GM23338 (cell line): Measurements from ENCODE around the gene ABHD18. TPM values are rescaled to one million over a fixed set of nuclear protein-coding genes. Genes with fewer than 3 reads are reported as not detected.

ENCODE experiments used
- ATAC-seq: fragments of 200-7000 bp; cut with Tn5 transposase; 3 replicates; pipeline ENCODE4 v1.9.1; 2020
- DNase-seq: peaks from one replicate; pipeline ENCODE4 v3.0.0-alpha.2; 2015; ENCODE audit warnings: low spot score
- H2AFZ ChIP-seq: fragments of 200-600 bp; sonication (generic); 2 replicates; pipeline ENCODE4 v1.8.0; 2016; ENCODE audit warnings: antibody characterized with exemption, mild to moderate bottlenecking, moderate library complexity
- H3F3A ChIP-seq: fragments of 200-600 bp; sonication (generic); replicated peaks from 2 replicates; pipeline ENCODE4 v1.8.0; 2017; ENCODE audit warnings: antibody characterized with exemption, mixed run types, low read depth
- H3K27ac ChIP-seq: fragments of 200-600 bp; sonication (generic); 2 replicates; pipeline ENCODE4 v1.6.1; 2016; ENCODE audit warnings: low read depth
- H3K27me3 ChIP-seq: fragments of 200-600 bp; sonication (generic); 2 replicates; pipeline ENCODE4 v1.8.0; 2016; ENCODE audit warnings: mild to moderate bottlenecking, mixed run types, moderate library complexity; ENCODE audit not compliant: insufficient read depth
- H3K36me3 ChIP-seq: fragments of 200-600 bp; sonication (generic); 2 replicates; pipeline ENCODE4 v1.8.0; 2016; ENCODE audit warnings: mild to moderate bottlenecking; ENCODE audit not compliant: insufficient read depth
- H3K4me1 ChIP-seq: fragments of 200-600 bp; sonication (generic); 2 replicates; pipeline ENCODE4 v1.8.0; 2016; ENCODE audit warnings: mild to moderate bottlenecking, moderate library complexity; ENCODE audit not compliant: insufficient read depth
- H3K4me2 ChIP-seq: fragments of 200-600 bp; sonication (generic); 2 replicates; pipeline ENCODE4 v1.7.1; 2017; ENCODE audit warnings: mixed run types
- H3K4me3 ChIP-seq: fragments of 200-600 bp; sonication (generic); 2 replicates; pipeline ENCODE4 v1.6.1; 2016; ENCODE audit warnings: mixed run types
- H3K79me2 ChIP-seq: fragments of 200-600 bp; sonication (generic); replicated peaks from 2 replicates; pipeline ENCODE4 v1.8.0; 2017; ENCODE audit warnings: mild to moderate bottlenecking; ENCODE audit not compliant: insufficient read depth
- H3K9me2 ChIP-seq: fragments of 200-600 bp; sonication (generic); 2 replicates; pipeline ENCODE4 v1.8.0; 2017; ENCODE audit not compliant: insufficient read depth
- H4K20me1 ChIP-seq: fragments of 200-600 bp; sonication (generic); replicated peaks from 2 replicates; pipeline ENCODE4 v1.8.0; 2017; ENCODE audit warnings: mild to moderate bottlenecking; ENCODE audit not compliant: insufficient read depth
- H3K27ac Mint-ChIP-seq: 2 replicates; pipeline ENCODE4 v1.8.0; 2020; ENCODE audit warnings: inconsistent platforms, mild to moderate bottlenecking, moderate library complexity, mixed read lengths
- H3K27me3 Mint-ChIP-seq: 3 replicates; pipeline ENCODE4 v1.8.0; 2022; ENCODE audit warnings: low read depth, mild to moderate bottlenecking, moderate library complexity, mixed read lengths, inconsistent platforms; ENCODE audit not compliant: insufficient read depth, poor library complexity
- H3K36me3 Mint-ChIP-seq: 3 replicates; pipeline ENCODE4 v1.8.0; 2021; ENCODE audit warnings: low read depth, mild to moderate bottlenecking, inconsistent platforms, moderate library complexity, mixed read lengths
- H3K4me1 Mint-ChIP-seq: 3 replicates; pipeline ENCODE4 v1.8.0; 2020; ENCODE audit warnings: mild to moderate bottlenecking, inconsistent platforms, mixed read lengths
- H3K4me3 Mint-ChIP-seq: 3 replicates; pipeline ENCODE4 v1.8.0; 2021; ENCODE audit warnings: moderate library complexity, mild to moderate bottlenecking, inconsistent platforms, mixed read lengths
- H3K9me3 Mint-ChIP-seq: 3 replicates; pipeline ENCODE4 v1.8.0; 2020; ENCODE audit warnings: moderate library complexity, mild to moderate bottlenecking, inconsistent platforms, mixed read lengths
- EZH2phosphoT487 ChIP-seq: fragments of 200-600 bp; sonication (generic); IDR thresholded peaks from one replicate; pipeline ENCODE4 v1.8.1; 2018; ENCODE audit warnings: antibody characterized with exemption; ENCODE audit not compliant: unreplicated experiment
- STAT1 ChIP-seq: IDR thresholded peaks from one replicate; pipeline ENCODE4 v1.6.1; 2016; ENCODE audit warnings: antibody characterized with exemption; ENCODE audit not compliant: unreplicated experiment
- ZNF114 ChIP-seq: fragments of 250-450 bp; sonication (Bioruptor Pico); IDR thresholded peaks from 2 replicates; pipeline ENCODE4 v1.5.0; 2020; ENCODE audit warnings: mild to moderate bottlenecking, moderate library complexity
- polyA plus RNA-seq: library from polyadenylated mRNA; unstranded; fragments of >200 nt; fragmentation: Nextera tagmentation; extraction: Ambion mirVana; gene quantifications from 2 replicates; pipeline ENCODE4 v1.2.1, GENCODE V29; 2016
- total RNA-seq: library from RNA; depleted of rRNA; stranded (reverse); fragments of >200 nt; shearing (Covaris generic); gene quantifications from 2 replicates; pipeline ENCODE4 v1.2.3, GENCODE V29; 2014
- TF ChIP-seq, protein P1 (sequence below): IDR thresholded peaks from one replicate; pipeline ENCODE4 v1.6.1; 2018; ENCODE audit warnings: antibody characterized with exemption; ENCODE audit not compliant: unreplicated experiment
- TF ChIP-seq, protein P2 (sequence below): IDR thresholded peaks from 2 replicates; pipeline ENCODE4 v1.6.1; 2016; ENCODE audit warnings: antibody characterized with exemption

Gene ABHD18
- total and polyA plus RNA-seq, 2 experiments from 2014 or later: 7.2 to 18.6 TPM

DNA sequence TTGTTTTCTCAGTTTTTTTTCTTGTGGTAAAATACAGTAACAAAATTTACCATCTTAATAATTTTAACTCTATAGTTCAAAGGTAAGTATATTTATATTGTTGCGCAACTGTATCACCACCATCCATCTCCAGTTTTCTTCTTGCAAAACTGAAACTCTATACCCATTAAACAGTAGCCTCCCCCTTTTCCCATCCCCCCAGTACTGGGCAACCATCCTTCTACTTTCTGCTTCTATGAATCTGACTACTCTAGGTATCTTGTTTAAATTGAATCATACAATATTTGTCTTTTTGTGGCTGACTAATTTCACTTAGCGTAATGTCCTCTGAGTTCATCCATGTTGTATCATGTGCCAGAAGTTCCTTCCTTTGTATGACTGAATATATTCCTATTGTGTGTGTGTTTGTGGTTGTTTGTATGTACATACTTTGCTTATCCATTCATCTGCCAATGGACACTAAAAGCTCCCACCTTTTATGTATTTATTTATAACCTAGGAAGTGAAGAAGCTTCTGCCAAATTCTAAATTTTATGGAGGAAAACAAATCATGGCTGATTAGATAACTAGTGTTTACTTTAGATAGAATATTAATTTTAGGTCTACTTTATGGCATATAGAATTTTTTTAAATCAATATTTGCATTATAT lies 10.0 kb downstream of the ABHD18 start:
- Histone ChIP-seq H3K79me2 (peaks cover 35% of the 10 kb centered on the region), H3K4me3 (no peak overlapping the region), H3K36me3 (no peaks in the 10 kb centered on the region), H3K9me2 (no peaks in the 10 kb centered on the region), H3K4me1 (peaks cover 5% of the 10 kb centered on the region), H4K20me1 (no peaks in the 10 kb centered on the region; the same call in 1 of the 2 replicates), H3F3A (no peaks in the 10 kb centered on the region; the same call in 1 of the 2 replicates), H2AFZ (no peak overlapping the region), H3K4me2 (no peak overlapping the region), H3K27ac (no peak overlapping the region), H3K27me3 (no peaks in the 10 kb centered on the region)
- Mint-ChIP-seq H3K36me3 (peaks cover 3% of the 10 kb centered on the region; the same call in 2 of the 3 replicates), H3K9me3 (no peaks in the 10 kb centered on the region; the same call in 2 of the 3 replicates), H3K4me1 (no peaks in the 10 kb centered on the region; the same call in 2 of the 3 replicates), H3K4me3 (no peak overlapping the region), H3K27ac (no peak overlapping the region), H3K27me3 (no peaks in the 10 kb centered on the region)
- ATAC-seq: no peak
- TF ChIP-seq STAT1 (no peak), ZNF114 (CRISPR knock-in tag) (no peak)
- no peak for DNase-seq

DNA sequence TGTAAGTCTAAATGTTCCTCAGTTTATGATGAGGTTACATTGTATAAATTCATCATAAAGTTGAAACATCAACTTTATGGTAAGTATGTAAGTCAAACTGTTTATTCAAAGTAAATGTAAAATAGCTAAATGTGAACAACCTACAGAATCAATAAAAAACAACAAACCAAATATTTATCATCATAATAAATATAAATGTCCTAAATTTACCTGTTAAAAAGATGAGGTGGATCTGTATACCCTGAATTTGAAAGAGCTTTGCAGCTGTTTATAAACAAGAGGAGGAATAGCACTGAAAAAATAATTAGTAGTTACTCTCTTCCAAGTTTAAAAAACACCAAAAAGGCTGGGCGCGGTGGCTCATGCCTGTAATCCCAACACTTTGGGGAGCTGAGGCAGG lies 13.7 kb downstream of the ABHD18 start:
- no peaks in the 10 kb centered on the region; the same call in 2 of the 3 replicates for H3K9me3 Mint-ChIP-seq
- Histone ChIP-seq H3K9me2 (no peaks in the 10 kb centered on the region), H3K4me3 (no peak overlapping the region), H3K27ac (no peak overlapping the region), H2AFZ (no peak overlapping the region), H3K4me2 (no peak overlapping the region), H4K20me1 (no peaks in the 10 kb centered on the region; the same call in 1 of the 2 replicates), H3F3A (no peaks in the 10 kb centered on the region; the same call in 1 of the 2 replicates), H3K36me3 (no peaks in the 10 kb centered on the region), H3K27me3 (no peaks in the 10 kb centered on the region), H3K4me1 (no peaks in the 10 kb centered on the region), H3K79me2 (peaks cover 11% of the 10 kb centered on the region)
- H3K27me3 Mint-ChIP-seq: no peaks in the 10 kb centered on the region
- no peak for TF ChIP-seq STAT1
- TF ChIP-seq, protein P1, sequence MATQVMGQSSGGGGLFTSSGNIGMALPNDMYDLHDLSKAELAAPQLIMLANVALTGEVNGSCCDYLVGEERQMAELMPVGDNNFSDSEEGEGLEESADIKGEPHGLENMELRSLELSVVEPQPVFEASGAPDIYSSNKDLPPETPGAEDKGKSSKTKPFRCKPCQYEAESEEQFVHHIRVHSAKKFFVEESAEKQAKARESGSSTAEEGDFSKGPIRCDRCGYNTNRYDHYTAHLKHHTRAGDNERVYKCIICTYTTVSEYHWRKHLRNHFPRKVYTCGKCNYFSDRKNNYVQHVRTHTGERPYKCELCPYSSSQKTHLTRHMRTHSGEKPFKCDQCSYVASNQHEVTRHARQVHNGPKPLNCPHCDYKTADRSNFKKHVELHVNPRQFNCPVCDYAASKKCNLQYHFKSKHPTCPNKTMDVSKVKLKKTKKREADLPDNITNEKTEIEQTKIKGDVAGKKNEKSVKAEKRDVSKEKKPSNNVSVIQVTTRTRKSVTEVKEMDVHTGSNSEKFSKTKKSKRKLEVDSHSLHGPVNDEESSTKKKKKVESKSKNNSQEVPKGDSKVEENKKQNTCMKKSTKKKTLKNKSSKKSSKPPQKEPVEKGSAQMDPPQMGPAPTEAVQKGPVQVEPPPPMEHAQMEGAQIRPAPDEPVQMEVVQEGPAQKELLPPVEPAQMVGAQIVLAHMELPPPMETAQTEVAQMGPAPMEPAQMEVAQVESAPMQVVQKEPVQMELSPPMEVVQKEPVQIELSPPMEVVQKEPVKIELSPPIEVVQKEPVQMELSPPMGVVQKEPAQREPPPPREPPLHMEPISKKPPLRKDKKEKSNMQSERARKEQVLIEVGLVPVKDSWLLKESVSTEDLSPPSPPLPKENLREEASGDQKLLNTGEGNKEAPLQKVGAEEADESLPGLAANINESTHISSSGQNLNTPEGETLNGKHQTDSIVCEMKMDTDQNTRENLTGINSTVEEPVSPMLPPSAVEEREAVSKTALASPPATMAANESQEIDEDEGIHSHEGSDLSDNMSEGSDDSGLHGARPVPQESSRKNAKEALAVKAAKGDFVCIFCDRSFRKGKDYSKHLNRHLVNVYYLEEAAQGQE: no peak
- TF ChIP-seq EZH2phosphoT487: no peak
- TF ChIP-seq, protein P2, sequence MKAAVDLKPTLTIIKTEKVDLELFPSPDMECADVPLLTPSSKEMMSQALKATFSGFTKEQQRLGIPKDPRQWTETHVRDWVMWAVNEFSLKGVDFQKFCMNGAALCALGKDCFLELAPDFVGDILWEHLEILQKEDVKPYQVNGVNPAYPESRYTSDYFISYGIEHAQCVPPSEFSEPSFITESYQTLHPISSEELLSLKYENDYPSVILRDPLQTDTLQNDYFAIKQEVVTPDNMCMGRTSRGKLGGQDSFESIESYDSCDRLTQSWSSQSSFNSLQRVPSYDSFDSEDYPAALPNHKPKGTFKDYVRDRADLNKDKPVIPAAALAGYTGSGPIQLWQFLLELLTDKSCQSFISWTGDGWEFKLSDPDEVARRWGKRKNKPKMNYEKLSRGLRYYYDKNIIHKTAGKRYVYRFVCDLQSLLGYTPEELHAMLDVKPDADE: no peak
- no peaks in the 10 kb centered on the region for H3K4me1 Mint-ChIP-seq
- DNase-seq: no peak
- ATAC-seq: no peak
- no peak overlapping the region for H3K4me3 Mint-ChIP-seq
- peaks cover 3% of the 10 kb centered on the region; the same call in 2 of the 3 replicates for H3K36me3 Mint-ChIP-seq
- H3K27ac Mint-ChIP-seq: no peak overlapping the region
